Prostate gland (tissue), 2 donors: ENCODE results near the gene EIF3L. TPM values are rescaled to one million over a fixed set of nuclear protein-coding genes. Genes with fewer than 3 reads are reported as not detected.

ENCODE experiments used
- DNase-seq: peaks from one replicate; pipeline ENCODE4 v3.0.0-alpha.2; 2019; ENCODE audit warnings: low spot score
- H3K27ac ChIP-seq, 2 donors: fragments of 200-600 bp; sonication (generic); 2 replicates each; pipeline ENCODE4 v1.5.1; 2017 to 2019
- H3K27me3 ChIP-seq: fragments of 200-600 bp; sonication (generic); replicated peaks from 2 replicates; pipeline ENCODE4 v1.5.1; 2019; ENCODE audit not compliant: insufficient read depth
- H3K36me3 ChIP-seq, 2 donors: fragments of 200-600 bp; sonication (generic); 1 replicate in 1 of 2; 2 replicates in 1 of 2; pipeline versions ENCODE4 v1.5.1 to v1.8.1; 2017 to 2019
- H3K4me1 ChIP-seq: fragments of 200-600 bp; sonication (generic); replicated peaks from 2 replicates; pipeline ENCODE4 v1.5.1; 2019
- H3K4me3 ChIP-seq, 2 donors: fragments of 200-600 bp; sonication (generic); 2 replicates each; pipeline ENCODE4 v1.5.1; 2017 to 2019
- H3K9me3 ChIP-seq: fragments of 200-600 bp; sonication (generic); 2 replicates; pipeline ENCODE4 v1.5.1; 2017
- CTCF ChIP-seq, 4 experiments: fragments of 200-600 bp in 2 of 4; fragments of 450-650 bp in 2 of 4; sonication (generic) in 2 of 4; IDR thresholded peaks; 1 replicate in 3 of 4; 2 replicates in 1 of 4; pipeline ENCODE4 v1.5.1; 2016 to 2019; ENCODE audit warnings: antibody characterized with exemption in 4 of 4, mild to moderate bottlenecking in 2 of 4, moderate library complexity in 2 of 4
- POLR2A ChIP-seq: fragments of 450-650 bp; IDR thresholded peaks from one replicate; pipeline ENCODE4 v1.6.1; 2016; ENCODE audit warnings: antibody characterized with exemption, mild to moderate bottlenecking
- POLR2AphosphoS5 ChIP-seq: sonication (generic); formaldehyde crosslinking; IDR thresholded peaks from one replicate; pipeline ENCODE4 v1.6.1; 2017; ENCODE audit warnings: antibody characterized with exemption
- WGBS: methylation state at CpG from one replicate; pipeline ENCODE4 v1.1.5; 2018; 5-methylcytosine and 5-hydroxymethylcytosine counted together
- intact Hi-C: fragments of 100-400 bp; cut with DNase I; formaldehyde crosslinking; loops from one replicate; pipeline ENCODE4 v1.14.2; 2022
- total RNA-seq, 2 donors: library from RNA; depleted of rRNA; stranded (reverse); fragments of >200 nt; gene quantifications; one replicate each; pipeline ENCODE4 v1.1.0, GENCODE V29; 2016

EIF3L gene
- total RNA-seq, 2 donors from 2014 or later = 385 to 501 TPM

DNA sequence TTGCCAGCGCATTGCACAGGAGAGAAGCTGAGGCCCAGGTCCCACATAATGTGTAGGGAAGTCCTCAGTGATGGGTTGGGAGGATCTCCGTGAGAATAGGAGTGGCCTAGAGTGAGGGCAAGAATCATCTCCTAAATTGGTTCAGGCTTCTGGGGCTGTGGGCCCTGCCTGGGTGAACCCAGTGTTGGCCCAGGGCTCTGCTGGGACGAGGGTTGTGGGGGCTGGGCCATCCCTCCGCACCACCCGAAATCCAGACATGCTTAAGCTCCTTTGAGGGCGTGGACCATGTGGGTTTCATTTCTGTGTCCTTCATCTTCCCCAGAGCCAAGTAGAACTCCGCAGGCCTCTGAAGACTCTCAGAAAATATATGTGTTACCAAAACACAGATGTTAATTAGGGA is 60.5 kb downstream of the EIF3L start:
- no peak for DNase-seq
- H3K9me3 ChIP-seq = no peaks in the 10 kb centered on the region
- intact Hi-C loops = no loop called here
- no peaks in the 10 kb centered on the region for H3K27me3 ChIP-seq
- H3K4me1 ChIP-seq = peaks cover 4% of the 10 kb centered on the region
- H3K27ac ChIP-seq = peak overlapping the region; percentile 66 to 68
- H3K4me3 ChIP-seq = no peak overlapping the region
- 70% methylated on average over 7 of the region's 7 CpGs for WGBS
- TF ChIP-seq CTCF (IDR thresholded peaks at IDR 0.05) (no peak), POLR2AphosphoS5 (no peak), POLR2A (no peak)
- H3K36me3 ChIP-seq = peaks cover 0 to 7% of the 10 kb centered on the region in 2 donors

GRCh38 chr22:37910890-37911672 is 61.9 kb downstream of the EIF3L start:
- DNase-seq = no peak
- peaks cover 4% of the 10 kb centered on the region for H3K4me1 ChIP-seq
- no peaks in the 10 kb centered on the region for H3K9me3 ChIP-seq
- intact Hi-C loops = no loop called here
- H3K36me3 ChIP-seq = peaks cover 0 to 7% of the 10 kb centered on the region in 2 donors
- TF ChIP-seq POLR2AphosphoS5 = peak; percentile 23
- no peak for TF ChIP-seq CTCF (IDR thresholded peaks at IDR 0.05)
- 49% methylated on average over 15 of the region's 15 CpGs for WGBS
- no peak overlapping the region for H3K4me3 ChIP-seq
- peak overlapping the region; percentile 66 to 68 for H3K27ac ChIP-seq
- no peaks in the 10 kb centered on the region for H3K27me3 ChIP-seq

DNA sequence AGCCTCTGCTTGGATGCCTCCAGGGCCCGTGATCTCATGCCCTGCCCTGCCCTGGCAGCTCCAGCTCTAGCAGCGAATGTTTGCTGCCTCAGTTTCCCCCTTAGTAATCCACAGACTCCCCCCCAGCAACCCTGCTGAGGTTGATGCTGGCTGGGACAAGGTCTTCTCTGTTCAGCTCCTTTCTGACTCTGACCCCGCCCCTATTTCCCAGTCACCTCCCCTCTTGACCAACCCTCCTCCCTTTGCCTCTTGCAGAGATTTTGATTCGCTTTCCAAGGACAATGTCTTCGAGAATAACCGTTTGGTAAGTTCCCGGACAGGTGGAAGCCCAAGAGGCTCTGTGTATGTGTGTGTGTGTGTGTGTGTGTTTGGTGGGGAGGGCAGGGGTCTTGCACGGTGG is 62.5 kb downstream of the EIF3L start:
- no peaks in the 10 kb centered on the region for H3K9me3 ChIP-seq
- H3K36me3 ChIP-seq = peaks cover 0 to 7% of the 10 kb centered on the region in 2 donors
- no peak overlapping the region for H3K4me3 ChIP-seq
- H3K27me3 ChIP-seq = no peaks in the 10 kb centered on the region
- peak overlapping the region; percentile 66 to 68 for H3K27ac ChIP-seq
- no peak for TF ChIP-seq POLR2AphosphoS5
- peaks cover 4% of the 10 kb centered on the region for H3K4me1 ChIP-seq
- intact Hi-C loops = no loop called here
- no peak for DNase-seq
- WGBS = 42% methylated on average over 8 of the region's 8 CpGs

DNA sequence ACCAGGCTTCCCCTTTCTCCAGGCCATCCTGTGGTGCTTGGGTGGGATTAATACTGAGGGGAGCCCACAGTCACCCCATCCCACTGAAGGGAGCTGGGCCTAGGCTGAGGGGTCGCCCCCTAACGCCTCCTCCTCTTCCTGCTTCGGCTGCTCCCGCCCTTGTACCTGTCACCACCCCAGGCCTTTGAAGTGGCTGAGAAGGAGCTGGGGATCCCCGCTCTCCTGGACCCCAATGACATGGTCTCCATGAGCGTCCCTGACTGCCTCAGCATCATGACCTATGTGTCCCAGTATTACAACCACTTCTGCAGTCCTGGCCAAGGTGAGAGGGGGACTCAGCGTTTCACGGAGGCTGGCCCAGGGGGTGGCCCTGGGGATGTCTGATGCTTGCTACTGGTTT is 63.0 kb downstream of the EIF3L start:
- no peak for TF ChIP-seq POLR2A
- TF ChIP-seq CTCF (IDR thresholded peaks at IDR 0.05) = no peak
- no peak for TF ChIP-seq POLR2AphosphoS5
- 72% methylated on average over 8 of the region's 8 CpGs for WGBS
- H3K27me3 ChIP-seq = no peaks in the 10 kb centered on the region
- H3K9me3 ChIP-seq = no peaks in the 10 kb centered on the region
- DNase-seq = no peak
- H3K4me1 ChIP-seq = peaks cover 4% of the 10 kb centered on the region
- no peak overlapping the region for H3K4me3 ChIP-seq
- peaks cover 0 to 7% of the 10 kb centered on the region in 2 donors for H3K36me3 ChIP-seq
- H3K27ac ChIP-seq = peak overlapping the region in 1 of 2 donors; percentile 66
- intact Hi-C loops = no loop called here

- Histone ChIP-seq H3K4me1 (peaks cover 4% of the 10 kb centered on the region), H3K36me3 (peaks cover 0 to 9% of the 10 kb centered on the region in 2 donors), H3K4me3 (no peak overlapping the region), H3K27ac (no peak overlapping the region), H3K27me3 (no peaks in the 10 kb centered on the region), H3K9me3 (no peaks in the 10 kb centered on the region)
- intact Hi-C loops = no loop called here
- no peak for DNase-seq
- WGBS = 75% methylated on average over 7 of the region's 7 CpGs
- TF ChIP-seq CTCF (IDR thresholded peaks at IDR 0.05) (no peak), POLR2A (no peak), POLR2AphosphoS5 (no peak)
Observed at GRCh38 chr22:37913233-37913721, 64.1 kb downstream of the EIF3L start.
